Ovary (tissue), 3 donors: ENCODE results near the gene PTPRN.

Experiments used
- POLR2A ChIP-seq: fragments of 450-650 bp; IDR thresholded peaks from one replicate; pipeline ENCODE4 v1.6.1; 2017; ENCODE audit warnings: antibody characterized with exemption, mild to moderate bottlenecking, moderate library complexity
- TF ChIP-seq, protein P1 (sequence below), 3 donors: fragments of 450-650 bp in 2 of 3; fragments of 200-600 bp in 1 of 3; IDR thresholded peaks; one replicate each; pipeline versions ENCODE4 v1.5.1 to v1.8.0; 2016 to 2022; ENCODE audit warnings: antibody characterized with exemption in 3 of 3, mild to moderate bottlenecking in 1 of 3
- donor health status: DM: no; HTN: no; CAD: no.

DNA sequence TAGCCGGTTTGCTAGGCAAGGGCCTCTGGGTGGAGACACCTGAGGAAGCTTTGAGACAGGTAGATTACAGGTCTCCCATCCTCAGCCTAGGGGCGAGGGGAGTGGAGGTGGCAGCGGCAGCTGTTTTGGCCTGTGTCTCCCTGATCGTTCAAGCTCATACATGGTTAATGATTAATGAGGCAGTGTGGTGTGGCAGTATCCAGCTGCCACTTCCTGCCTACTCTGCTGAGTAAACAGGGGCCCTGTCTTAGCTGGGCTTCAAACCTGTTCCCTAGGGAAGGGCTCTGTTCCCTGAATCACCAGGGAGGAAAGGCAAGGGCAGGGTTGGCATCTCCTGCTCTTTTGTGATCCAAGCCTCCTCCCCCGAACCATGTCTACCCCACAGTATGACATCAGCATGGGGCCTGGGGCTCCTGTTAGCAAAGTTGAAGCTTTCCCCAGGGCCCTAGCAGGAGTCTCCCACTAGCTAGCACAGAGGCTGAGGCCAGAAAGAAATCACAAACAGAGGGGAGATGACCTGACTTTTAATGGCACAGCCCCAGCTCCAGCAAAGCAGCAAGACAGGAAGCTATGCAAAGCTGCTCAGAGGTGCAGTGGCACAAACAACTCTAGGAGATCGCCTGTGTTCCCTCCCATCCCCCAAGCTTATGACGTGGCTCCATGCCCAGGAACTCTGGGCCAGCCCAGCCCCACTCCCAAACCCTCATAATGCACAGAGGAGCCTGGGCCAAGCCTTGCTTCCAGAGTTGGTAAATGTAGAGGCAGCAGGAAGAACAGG, 59.8 kb downstream of the PTPRN start:
- TF ChIP-seq, protein P1, sequence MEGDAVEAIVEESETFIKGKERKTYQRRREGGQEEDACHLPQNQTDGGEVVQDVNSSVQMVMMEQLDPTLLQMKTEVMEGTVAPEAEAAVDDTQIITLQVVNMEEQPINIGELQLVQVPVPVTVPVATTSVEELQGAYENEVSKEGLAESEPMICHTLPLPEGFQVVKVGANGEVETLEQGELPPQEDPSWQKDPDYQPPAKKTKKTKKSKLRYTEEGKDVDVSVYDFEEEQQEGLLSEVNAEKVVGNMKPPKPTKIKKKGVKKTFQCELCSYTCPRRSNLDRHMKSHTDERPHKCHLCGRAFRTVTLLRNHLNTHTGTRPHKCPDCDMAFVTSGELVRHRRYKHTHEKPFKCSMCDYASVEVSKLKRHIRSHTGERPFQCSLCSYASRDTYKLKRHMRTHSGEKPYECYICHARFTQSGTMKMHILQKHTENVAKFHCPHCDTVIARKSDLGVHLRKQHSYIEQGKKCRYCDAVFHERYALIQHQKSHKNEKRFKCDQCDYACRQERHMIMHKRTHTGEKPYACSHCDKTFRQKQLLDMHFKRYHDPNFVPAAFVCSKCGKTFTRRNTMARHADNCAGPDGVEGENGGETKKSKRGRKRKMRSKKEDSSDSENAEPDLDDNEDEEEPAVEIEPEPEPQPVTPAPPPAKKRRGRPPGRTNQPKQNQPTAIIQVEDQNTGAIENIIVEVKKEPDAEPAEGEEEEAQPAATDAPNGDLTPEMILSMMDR (IDR thresholded peaks at IDR 0.05), result no peak
- TF ChIP-seq POLR2A, result no peak
